HG03103 (cell line): ENCODE results near the gene RMI2.
"Not testable (repeated sequence)": the region's sequence is repeated elsewhere in the genome, so short reads cannot be mapped to it uniquely, and the experiment has no call there.

Source experiments
- ATAC-seq: cut with Tn5 transposase; IDR thresholded peaks from one replicate; pipeline ENCODE4 v1.9.1; 2021; ENCODE audit warnings: low read depth; ENCODE audit not compliant: unreplicated experiment

Gene RMI2

DNA sequence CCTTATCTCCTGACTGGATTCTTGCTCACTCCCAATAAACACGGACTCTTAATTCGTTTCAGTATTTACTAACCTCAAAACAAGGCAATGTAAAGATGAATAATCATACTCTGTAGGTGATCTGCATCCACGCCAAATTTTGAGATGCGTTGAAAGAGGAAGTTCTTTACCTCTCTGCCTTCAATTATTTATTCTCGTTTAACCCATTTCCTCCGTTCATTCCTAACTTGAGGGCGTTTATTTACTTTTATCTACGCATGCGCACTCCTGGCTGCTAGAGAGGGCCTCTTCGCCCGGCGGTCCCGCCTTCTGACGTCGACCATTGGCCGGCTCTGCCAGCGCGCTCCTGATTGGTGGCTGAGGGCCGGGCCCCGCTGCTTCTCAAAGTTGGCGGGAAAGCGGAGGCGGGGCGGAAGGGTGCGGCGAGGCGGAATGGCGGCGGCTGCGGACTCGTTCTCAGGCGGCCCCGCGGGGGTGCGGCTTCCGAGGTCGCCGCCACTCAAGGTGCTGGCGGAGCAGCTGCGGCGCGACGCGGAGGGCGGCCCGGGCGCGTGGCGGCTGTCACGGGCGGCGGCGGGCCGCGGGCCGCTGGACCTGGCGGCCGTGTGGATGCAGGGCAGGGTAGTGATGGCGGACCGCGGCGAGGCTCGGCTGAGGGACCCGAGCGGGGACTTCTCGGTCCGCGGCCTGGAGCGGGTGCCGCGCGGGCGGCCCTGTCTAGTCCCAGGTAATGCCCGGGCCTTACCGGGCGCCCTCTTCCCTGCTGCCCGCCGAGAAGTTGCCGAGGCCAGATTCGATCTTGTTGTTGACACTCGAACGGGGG is at the start of gene RMI2:
Gene RMI2, plus strand, starts transcription at position 420 of the 823 bp plus-strand sequence. Its CDS starts 13 bp downstream, at position 433.
- peak; percentile 95 for ATAC-seq

GRCh38 chr16:11295672-11296071 is 49.6 kb upstream of the RMI2 start:
- no peak for ATAC-seq

DNA sequence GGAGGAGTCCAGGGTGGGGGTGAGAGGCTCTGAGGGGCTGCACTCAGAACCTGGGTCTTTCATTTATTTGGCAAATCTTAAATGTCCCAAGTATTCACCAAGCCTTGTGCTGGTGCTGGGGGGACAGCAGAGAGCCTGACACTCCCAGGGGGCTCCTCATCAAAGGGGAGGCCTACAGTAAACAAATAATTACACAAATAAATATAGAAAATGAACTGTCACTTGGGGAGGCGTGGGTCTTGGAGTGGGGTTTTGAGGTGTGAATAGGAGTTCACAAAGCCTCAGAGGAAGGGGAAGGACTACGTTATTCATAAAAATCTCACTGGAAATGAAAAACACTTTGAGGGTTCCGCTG is 48.9 kb upstream of the RMI2 start:
- no peak for ATAC-seq

- ATAC-seq: no peak
These were observed 48.4 kb upstream of the RMI2 start for GRCh38 chr16:11296706-11297491.

DNA sequence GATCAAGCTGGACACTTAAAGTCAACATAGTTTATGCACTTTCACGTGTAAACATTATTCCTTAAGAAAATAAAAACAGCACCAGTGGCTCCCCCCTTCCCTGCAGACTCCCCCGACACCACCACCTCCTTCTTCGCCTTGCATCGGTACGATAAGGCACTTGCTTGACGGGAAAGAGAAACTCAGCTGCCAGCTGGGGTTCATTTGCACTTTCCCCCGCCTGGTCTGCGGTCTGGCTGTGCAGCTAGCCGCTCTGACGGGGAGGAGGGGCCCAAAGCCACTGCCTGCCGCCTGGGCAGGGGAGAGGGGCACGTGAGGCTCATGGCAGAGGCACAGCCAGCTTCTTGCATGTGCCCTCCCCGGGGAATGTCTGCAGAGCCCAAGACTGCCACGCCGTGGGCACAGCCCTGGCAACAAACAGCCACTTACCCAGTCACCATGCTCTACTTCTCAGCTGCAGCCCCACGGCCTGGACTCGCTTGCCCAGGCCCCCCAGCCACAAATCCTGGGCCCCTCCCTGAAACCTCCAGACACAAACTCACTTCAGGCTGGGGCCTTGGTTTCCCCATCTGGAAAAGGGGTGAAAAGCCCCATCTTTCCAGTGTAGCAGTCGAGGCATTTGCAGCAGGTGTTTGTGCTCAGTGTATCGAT is 47.6 kb upstream of the RMI2 start:
- peak; percentile 44 for ATAC-seq

GRCh38 chr16:11298143-11298900 is 46.9 kb upstream of the RMI2 start:
- no peak for ATAC-seq

DNA sequence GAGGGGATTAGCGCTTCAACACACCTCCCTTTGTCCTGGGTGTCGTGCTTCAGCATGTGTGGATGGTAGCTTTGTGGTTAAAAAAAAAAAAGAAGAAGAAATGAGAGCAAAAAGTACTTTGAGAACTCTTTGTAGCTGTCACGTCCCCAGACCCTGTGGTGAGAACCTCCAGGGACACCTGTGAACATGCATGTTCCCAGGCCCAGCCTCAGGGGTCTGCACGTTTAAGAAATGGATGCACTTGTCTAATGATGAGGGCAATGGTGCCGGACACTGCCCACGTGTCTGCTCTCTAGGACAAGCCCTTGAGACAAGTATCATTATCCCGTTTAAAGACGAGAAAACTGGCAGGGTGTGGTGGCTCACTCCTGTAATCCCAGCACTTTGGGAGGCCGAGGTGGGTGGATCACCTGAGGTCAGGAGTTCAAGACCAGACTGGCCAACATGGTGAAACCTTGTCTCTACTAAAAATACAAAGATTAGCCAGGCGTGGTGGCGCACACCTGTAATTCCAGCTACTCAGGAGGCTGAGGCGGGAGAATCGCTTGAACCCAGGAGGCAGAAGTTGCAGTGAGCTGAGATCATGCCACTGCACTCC is 46.2 kb upstream of the RMI2 start:
- ATAC-seq: not testable (repeated sequence)

DNA sequence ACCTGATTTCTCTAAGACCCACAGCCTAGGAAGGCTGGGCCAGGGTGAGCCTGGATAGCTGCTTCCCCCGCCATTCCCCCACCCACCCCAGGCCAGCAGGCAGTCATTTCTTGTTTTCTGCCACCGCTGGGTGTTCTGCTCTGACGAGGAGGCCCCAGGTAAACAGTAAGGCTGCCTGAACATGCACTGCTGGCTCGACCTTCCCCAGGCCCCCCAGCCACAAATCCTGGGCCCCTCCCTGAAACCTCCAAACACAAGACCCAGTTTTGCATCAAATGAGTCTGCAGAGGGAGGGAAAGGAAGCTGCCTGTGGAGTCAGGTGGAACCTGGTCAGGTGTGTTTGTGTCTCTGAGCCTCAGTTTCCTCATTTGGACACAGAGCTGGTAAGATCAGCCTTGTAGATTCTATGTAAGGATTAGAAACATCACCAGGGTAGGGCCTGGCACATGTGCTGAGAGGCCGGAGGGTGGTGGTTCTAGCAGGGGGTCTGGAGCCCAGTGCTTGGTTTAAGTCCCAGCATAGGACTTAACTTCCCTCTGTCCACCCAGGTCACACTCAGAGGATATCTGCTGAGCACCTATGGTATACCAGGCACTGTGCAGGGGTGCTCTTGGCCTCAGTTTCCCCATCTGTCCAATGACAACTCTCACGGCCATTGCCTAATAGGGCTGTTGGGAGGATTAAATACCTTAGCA is 45.2 kb upstream of the RMI2 start:
- ATAC-seq: no peak

GRCh38 chr16:11300560-11300892 is 44.7 kb upstream of the RMI2 start:
- ATAC-seq: no peak

DNA sequence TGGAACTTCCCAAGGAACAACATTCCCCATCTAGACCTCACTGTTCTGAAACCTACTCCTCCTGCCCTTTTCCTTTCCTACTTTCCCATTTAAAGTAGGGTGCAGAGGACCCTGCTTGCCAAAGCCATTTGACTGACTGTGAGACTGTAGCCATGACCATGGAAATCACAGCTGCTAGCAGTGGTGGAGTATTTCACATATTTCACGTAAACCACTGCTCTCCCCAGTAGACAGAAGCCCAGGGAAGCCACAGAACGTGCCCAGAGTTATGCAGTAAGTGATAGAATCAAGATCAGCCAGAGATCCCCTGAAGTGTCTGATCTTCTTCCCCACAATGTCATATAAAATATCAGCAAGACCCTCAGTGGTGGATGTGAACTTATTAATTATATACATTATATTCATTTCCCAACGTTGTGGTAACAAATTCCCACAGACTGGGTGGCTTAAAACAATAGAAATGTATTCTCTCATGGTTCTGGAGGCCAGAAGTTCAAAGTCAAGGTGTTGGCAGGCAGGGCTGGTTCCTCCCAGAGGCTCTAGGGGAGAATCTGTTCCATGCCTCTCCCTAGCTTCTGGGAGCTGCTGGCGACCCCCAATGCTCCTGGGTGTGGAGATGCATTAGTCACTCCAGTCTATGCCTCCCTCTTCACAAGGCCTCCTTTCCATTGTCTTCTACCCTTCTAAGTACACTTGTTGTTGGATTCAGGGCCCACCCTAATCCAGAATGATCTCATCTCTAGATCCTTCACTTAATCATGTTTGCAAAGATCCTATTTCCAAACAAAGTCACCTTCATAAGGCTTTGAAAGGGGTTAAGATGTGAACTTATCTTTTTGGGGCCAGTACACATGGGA is 43.4 kb upstream of the RMI2 start:
- ATAC-seq: no peak

- no peak for ATAC-seq
These were observed 42.3 kb upstream of the RMI2 start for GRCh38 chr16:11302977-11303376.

DNA sequence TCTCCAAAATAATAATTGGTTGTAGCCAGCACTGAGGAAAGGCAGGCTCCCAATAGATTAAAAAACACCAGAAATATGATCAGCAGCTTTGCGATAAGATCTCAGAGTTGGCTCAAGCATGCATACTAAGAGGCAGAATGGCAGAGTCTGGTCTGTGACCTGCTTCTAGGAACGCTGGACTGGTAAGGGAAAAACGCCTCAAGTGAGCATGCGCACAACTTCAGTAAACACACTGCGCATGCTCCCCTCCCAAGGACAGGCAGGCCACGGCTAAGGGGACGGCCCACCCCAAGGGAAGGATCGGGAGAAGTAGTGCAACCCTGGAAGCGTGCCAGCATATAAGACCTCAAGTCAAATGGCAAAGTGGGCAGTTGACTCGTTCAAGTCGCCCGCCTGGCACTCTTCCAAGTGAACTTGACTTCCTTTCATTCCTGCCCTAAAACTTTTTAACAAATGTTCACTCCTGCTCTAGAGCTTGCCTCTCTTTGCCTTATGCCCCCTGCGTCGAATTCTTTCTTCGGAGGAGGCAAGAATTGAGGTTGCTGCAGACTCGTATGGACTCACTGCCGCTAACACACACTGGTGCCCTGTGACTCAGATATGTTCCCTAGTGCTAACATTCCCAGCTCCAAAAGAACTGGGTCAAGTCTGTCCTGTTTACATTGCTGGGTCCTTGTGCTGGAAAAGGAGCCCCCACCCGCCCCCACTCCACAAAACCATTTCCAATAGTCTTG is 41.7 kb upstream of the RMI2 start:
- no peak for ATAC-seq

DNA sequence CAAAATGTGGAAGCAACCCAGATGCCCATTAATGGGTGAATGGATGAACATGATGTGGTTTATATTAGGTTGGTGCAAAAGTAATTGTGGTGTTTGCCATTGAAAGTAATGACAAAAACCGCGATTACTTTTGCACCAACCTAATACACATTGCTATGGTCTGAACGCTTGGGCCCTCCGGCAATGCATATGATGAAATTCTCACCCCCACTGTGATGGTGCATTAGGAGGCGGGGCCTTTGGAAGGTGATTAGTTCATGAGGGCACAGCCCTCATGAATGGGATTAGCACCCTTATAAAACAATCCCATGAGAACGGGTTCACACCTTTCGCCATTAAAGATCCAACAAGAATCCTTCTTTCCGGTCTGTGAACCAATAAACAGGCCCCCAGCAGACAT is 38.9 kb upstream of the RMI2 start:
- ATAC-seq: no peak

GRCh38 chr16:11306997-11307638 is 38.1 kb upstream of the RMI2 start:
- ATAC-seq: no peak

GRCh38 chr16:11307639-11308492 is 37.4 kb upstream of the RMI2 start:
- no peak for ATAC-seq

- no peak for ATAC-seq
These were observed 36.6 kb upstream of the RMI2 start for GRCh38 chr16:11308493-11309283.
